SK-N-SH (cell line): ENCODE measurements around the gene HPN.

ENCODE experiments used
- ELF1 ChIP-seq: IDR thresholded peaks from 2 replicates; pipeline ENCODE4 v1.4.0; 2012
- EZH2phosphoT487 ChIP-seq: fragments of 200-600 bp; sonication (generic); IDR thresholded peaks from 2 replicates; pipeline ENCODE4 v1.6.1; 2017; ENCODE audit warnings: low read depth, mixed run types, mild to moderate bottlenecking, antibody characterized with exemption, moderate library complexity, borderline replicate concordance
- GABPA ChIP-seq: IDR thresholded peaks from 2 replicates; pipeline ENCODE4 v1.4.0; 2012; ENCODE audit warnings: low read depth, mild to moderate bottlenecking
- MAX ChIP-seq: IDR thresholded peaks from 2 replicates; pipeline ENCODE4 v1.4.0; 2012; ENCODE audit warnings: low read depth
- POLR2AphosphoS5 ChIP-seq: IDR thresholded peaks from 2 replicates; pipeline ENCODE4 v1.6.1; 2012; ENCODE audit warnings: low read depth, low read length
- TF ChIP-seq, protein P1 (sequence below): fragments of 200-600 bp; sonication (generic); IDR thresholded peaks from 2 replicates; pipeline ENCODE4 v1.6.1; 2017; ENCODE audit warnings: antibody characterized with exemption, mild to moderate bottlenecking, moderate library complexity

DNA sequence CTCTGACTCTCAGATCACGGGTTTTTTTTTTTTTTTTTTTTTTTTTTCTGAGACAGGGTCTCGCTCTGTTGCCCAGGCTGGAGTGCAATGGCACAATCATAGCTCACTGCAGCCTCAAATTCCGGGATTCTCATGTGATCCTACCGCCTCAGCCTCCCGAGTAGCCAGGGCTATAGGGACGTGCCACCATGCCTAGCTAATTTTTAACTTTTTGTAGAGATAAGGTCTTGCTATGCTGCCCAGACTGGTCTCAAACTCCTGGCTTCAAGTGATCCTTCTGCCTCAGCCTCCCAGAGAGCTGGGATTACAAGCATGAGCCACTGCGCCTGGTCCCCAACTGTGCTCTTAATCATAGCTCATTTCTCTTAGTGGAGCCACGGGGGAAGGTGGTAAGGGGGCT is 46.0 kb upstream of the HPN start:
- no peak for TF ChIP-seq POLR2AphosphoS5
- no peak for TF ChIP-seq EZH2phosphoT487
- TF ChIP-seq, protein P1, sequence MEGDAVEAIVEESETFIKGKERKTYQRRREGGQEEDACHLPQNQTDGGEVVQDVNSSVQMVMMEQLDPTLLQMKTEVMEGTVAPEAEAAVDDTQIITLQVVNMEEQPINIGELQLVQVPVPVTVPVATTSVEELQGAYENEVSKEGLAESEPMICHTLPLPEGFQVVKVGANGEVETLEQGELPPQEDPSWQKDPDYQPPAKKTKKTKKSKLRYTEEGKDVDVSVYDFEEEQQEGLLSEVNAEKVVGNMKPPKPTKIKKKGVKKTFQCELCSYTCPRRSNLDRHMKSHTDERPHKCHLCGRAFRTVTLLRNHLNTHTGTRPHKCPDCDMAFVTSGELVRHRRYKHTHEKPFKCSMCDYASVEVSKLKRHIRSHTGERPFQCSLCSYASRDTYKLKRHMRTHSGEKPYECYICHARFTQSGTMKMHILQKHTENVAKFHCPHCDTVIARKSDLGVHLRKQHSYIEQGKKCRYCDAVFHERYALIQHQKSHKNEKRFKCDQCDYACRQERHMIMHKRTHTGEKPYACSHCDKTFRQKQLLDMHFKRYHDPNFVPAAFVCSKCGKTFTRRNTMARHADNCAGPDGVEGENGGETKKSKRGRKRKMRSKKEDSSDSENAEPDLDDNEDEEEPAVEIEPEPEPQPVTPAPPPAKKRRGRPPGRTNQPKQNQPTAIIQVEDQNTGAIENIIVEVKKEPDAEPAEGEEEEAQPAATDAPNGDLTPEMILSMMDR: no peak
- TF ChIP-seq ELF1: no peak
- no peak for TF ChIP-seq MAX
- TF ChIP-seq GABPA: no peak
